Measurements from ENCODE around the gene RPLP1. TPM values are rescaled to one million over a fixed set of nuclear protein-coding genes. Genes with fewer than 3 reads are reported as not detected.
A peak's percentile ranks its signal among the peaks of the same experiment; 100 is the strongest.

Gene RPLP1
- total and polyA plus RNA-seq, 9 of the 15 experiments (the other 6 are each of a cell fraction or from before 2014, with no cell fraction given): 76.3 to 3,053 (median 847) TPM

DNA sequence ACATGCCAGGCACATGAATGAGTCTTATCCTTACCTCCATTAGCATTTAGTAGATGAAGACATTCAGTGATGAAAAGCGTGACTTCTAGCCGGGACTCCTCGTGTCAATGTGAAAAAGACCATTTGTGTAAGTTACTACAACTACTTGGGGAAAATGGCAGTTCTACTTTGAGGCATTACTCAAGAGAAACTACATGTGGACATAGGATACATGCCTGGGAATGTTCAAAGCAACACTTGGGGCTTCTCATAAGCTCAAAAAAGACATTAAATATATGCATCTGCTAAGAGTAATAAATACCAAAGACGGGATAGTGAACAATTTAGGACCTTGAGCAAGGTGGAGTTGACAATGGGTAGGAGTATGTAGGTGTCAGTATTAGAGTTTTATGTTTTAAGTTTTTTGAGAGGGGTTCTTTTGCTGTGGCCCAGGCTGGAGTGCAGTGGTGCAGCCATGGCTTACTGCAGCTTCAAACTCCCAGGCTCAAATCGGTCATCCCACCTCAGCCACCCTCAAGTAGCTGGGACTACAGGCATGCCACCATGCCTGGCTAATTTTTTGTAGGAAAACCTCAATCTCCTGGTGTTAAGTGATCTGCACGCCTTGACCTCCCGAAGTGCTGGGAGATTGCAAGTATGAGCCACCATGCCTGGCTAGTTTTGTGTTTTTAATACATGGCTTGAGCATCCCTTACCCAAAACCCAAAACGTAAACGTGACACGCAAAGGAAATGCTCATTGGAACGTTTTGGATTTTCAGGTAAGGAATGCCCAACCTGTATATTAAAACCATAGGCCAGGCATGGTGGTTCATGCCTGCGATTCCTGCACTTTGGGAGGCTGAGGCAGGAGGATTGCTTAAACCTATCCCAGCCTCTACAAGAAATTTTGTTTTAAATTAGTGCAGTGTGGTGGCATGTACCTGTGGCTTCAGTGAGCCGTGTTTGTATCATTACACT lies 3.9 kb downstream of the RPLP1 start (continued):
- TF ChIP-seq, protein P1, sequence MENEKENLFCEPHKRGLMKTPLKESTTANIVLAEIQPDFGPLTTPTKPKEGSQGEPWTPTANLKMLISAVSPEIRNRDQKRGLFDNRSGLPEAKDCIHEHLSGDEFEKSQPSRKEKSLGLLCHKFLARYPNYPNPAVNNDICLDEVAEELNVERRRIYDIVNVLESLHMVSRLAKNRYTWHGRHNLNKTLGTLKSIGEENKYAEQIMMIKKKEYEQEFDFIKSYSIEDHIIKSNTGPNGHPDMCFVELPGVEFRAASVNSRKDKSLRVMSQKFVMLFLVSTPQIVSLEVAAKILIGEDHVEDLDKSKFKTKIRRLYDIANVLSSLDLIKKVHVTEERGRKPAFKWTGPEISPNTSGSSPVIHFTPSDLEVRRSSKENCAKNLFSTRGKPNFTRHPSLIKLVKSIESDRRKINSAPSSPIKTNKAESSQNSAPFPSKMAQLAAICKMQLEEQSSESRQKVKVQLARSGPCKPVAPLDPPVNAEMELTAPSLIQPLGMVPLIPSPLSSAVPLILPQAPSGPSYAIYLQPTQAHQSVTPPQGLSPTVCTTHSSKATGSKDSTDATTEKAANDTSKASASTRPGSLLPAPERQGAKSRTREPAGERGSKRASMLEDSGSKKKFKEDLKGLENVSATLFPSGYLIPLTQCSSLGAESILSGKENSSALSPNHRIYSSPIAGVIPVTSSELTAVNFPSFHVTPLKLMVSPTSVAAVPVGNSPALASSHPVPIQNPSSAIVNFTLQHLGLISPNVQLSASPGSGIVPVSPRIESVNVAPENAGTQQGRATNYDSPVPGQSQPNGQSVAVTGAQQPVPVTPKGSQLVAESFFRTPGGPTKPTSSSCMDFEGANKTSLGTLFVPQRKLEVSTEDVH (IDR thresholded peaks at IDR 0.05; ENCODE audit: low read depth, partially characterized antibody): peak; percentile 34
- peak; percentile 50 for TF ChIP-seq KDM5B (IDR thresholded peaks at IDR 0.05; ENCODE audit: insufficient replicate concordance, low read depth, low read length)
- TF ChIP-seq NFYB (IDR thresholded peaks at IDR 0.05; ENCODE audit: extremely low read depth, insufficient read length): no peak
- TF ChIP-seq POLR2B (IDR thresholded peaks at IDR 0.05; ENCODE audit: low read depth, partially characterized antibody): peak; percentile 70
- TF ChIP-seq RAD51 (IDR thresholded peaks at IDR 0.05; ENCODE audit: borderline replicate concordance, low read depth): no peak
- TF ChIP-seq, protein P2, sequence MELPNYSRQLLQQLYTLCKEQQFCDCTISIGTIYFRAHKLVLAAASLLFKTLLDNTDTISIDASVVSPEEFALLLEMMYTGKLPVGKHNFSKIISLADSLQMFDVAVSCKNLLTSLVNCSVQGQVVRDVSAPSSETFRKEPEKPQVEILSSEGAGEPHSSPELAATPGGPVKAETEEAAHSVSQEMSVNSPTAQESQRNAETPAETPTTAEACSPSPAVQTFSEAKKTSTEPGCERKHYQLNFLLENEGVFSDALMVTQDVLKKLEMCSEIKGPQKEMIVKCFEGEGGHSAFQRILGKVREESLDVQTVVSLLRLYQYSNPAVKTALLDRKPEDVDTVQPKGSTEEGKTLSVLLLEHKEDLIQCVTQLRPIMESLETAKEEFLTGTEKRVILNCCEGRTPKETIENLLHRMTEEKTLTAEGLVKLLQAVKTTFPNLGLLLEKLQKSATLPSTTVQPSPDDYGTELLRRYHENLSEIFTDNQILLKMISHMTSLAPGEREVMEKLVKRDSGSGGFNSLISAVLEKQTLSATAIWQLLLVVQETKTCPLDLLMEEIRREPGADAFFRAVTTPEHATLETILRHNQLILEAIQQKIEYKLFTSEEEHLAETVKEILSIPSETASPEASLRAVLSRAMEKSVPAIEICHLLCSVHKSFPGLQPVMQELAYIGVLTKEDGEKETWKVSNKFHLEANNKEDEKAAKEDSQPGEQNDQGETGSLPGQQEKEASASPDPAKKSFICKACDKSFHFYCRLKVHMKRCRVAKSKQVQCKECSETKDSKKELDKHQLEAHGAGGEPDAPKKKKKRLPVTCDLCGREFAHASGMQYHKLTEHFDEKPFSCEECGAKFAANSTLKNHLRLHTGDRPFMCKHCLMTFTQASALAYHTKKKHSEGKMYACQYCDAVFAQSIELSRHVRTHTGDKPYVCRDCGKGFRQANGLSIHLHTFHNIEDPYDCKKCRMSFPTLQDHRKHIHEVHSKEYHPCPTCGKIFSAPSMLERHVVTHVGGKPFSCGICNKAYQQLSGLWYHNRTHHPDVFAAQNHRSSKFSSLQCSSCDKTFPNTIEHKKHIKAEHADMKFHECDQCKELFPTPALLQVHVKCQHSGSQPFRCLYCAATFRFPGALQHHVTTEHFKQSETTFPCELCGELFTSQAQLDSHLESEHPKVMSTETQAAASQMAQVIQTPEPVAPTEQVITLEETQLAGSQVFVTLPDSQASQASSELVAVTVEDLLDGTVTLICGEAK (IDR thresholded peaks at IDR 0.05): no peak
- TF ChIP-seq, protein P2 (CRISPR knock-in tag; IDR thresholded peaks at IDR 0.05): no peak
- TF ChIP-seq LCOR (CRISPR knock-in tag; IDR thresholded peaks at IDR 0.05): no peak
- TF ChIP-seq MTF1 (CRISPR knock-in tag; IDR thresholded peaks at IDR 0.05; ENCODE audit: borderline replicate concordance): no peak
- TF ChIP-seq, protein P3, sequence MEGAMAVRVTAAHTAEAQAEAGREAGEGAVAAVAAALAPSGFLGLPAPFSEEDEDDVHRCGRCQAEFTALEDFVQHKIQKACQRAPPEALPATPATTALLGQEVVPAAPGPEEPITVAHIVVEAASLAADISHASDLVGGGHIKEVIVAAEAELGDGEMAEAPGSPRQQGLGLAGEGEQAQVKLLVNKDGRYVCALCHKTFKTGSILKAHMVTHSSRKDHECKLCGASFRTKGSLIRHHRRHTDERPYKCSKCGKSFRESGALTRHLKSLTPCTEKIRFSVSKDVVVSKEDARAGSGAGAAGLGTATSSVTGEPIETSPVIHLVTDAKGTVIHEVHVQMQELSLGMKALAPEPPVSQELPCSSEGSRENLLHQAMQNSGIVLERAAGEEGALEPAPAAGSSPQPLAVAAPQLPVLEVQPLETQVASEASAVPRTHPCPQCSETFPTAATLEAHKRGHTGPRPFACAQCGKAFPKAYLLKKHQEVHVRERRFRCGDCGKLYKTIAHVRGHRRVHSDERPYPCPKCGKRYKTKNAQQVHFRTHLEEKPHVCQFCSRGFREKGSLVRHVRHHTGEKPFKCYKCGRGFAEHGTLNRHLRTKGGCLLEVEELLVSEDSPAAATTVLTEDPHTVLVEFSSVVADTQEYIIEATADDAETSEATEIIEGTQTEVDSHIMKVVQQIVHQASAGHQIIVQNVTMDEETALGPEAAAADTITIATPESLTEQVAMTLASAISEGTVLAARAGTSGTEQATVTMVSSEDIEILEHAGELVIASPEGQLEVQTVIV (CRISPR knock-in tag; IDR thresholded peaks at IDR 0.05; ENCODE audit: borderline replicate concordance): no peak
- TF ChIP-seq SNRNP70 (optimal IDR thresholded peaks at IDR 0.05; ENCODE audit: low read depth, low read length): peak; percentile 48

Data from K562 (cell line).